SU-DHL-6 (cell line): ENCODE data around the gene LEKR1.

Experiments used
- H2AFZ ChIP-seq: fragments of 200-600 bp; sonication (generic); 2 replicates; pipeline ENCODE4 v1.6.1; 2014; ENCODE audit warnings: low read depth, mild to moderate bottlenecking, moderate library complexity, mixed read lengths, antibody characterized with exemption, low read length; ENCODE audit not compliant: severe bottlenecking
- H3F3A ChIP-seq: fragments of 200-600 bp; shearing (Covaris generic); 2 replicates; pipeline ENCODE4 v1.6.0; 2016; ENCODE audit warnings: antibody characterized with exemption, mild to moderate bottlenecking; ENCODE audit not compliant: insufficient read depth
- H3K27ac ChIP-seq: fragments of 200-600 bp; sonication (generic); 2 replicates; pipeline ENCODE4 v1.5.1; 2016; ENCODE audit warnings: low read depth, mild to moderate bottlenecking, low read length, moderate library complexity, mixed read lengths
- H3K27me3 ChIP-seq: fragments of 200-600 bp; sonication (generic), shearing (Covaris generic); 2 replicates; pipeline ENCODE4 v1.6.0; 2014; ENCODE audit warnings: mild to moderate bottlenecking, low read length
- H3K36me3 ChIP-seq: fragments of 200-600 bp; sonication (generic); 2 replicates; pipeline ENCODE4 v1.6.1; 2014; ENCODE audit warnings: mild to moderate bottlenecking, low read length, mixed read lengths
- H3K4me2 ChIP-seq: fragments of 300-600, 200-600 bp; shearing (Covaris generic), sonication (generic); 2 replicates; pipeline ENCODE4 v1.6.0; 2014; ENCODE audit warnings: low read length, low read depth, mild to moderate bottlenecking; ENCODE audit not compliant: poor library complexity, severe bottlenecking
- H3K4me3 ChIP-seq: fragments of 200-600 bp; sonication (generic); 2 replicates; pipeline ENCODE4 v1.5.1; 2014; ENCODE audit warnings: antibody characterized with exemption, low read length, mild to moderate bottlenecking, mixed read lengths; ENCODE audit not compliant: insufficient read depth, poor library complexity, severe bottlenecking
- H3K79me2 ChIP-seq: fragments of 200-600 bp; sonication (generic); 2 replicates; pipeline ENCODE4 v1.6.1; 2014; ENCODE audit warnings: mild to moderate bottlenecking, low read length, moderate library complexity; ENCODE audit not compliant: insufficient read depth
- H3K9ac ChIP-seq: fragments of 200-600 bp; sonication (generic); 2 replicates; pipeline ENCODE4 v1.7.0; 2014; ENCODE audit warnings: mild to moderate bottlenecking, low read length
- H3K9me2 ChIP-seq: fragments of 200-600 bp; sonication (generic); replicated peaks from 2 replicates; pipeline ENCODE4 v1.6.1; 2014; ENCODE audit warnings: low read length; ENCODE audit not compliant: insufficient read depth
- H3K9me3 ChIP-seq: fragments of 200-600 bp; sonication (generic); 2 replicates; pipeline ENCODE4 v1.6.1; 2014; ENCODE audit warnings: low read length, mixed read lengths; ENCODE audit not compliant: insufficient read depth
- H4K20me1 ChIP-seq: fragments of 200-600 bp; sonication (generic); 2 replicates; pipeline ENCODE4 v1.6.1; 2014; ENCODE audit warnings: low read depth, mild to moderate bottlenecking, antibody characterized with exemption, low read length, moderate library complexity, mixed read lengths
- CTCF ChIP-seq: fragments of 200-600 bp; sonication (generic); IDR thresholded peaks from one replicate; pipeline ENCODE4 v1.5.1; 2017; ENCODE audit warnings: antibody characterized with exemption, mild to moderate bottlenecking, low read length, moderate library complexity; ENCODE audit not compliant: insufficient read depth, poor library complexity, severe bottlenecking
- EZH2phosphoT487 ChIP-seq: fragments of 200-600 bp; sonication (generic), shearing (Covaris generic); conservative IDR thresholded peaks from 2 replicates; pipeline ENCODE4 v1.6.1; 2018; ENCODE audit warnings: mild to moderate bottlenecking, antibody characterized with exemption, low read length, moderate library complexity, mixed read lengths

The LEKR1 gene

GRCh38 chr3:156915372-156915771, 89.2 kb downstream of the LEKR1 start:
- TF ChIP-seq EZH2phosphoT487 (no peak), CTCF (no peak)
- Histone ChIP-seq H3K27ac (no peak overlapping the region), H3K9me2 (no peaks in the 10 kb centered on the region), H3K36me3 (no peaks in the 10 kb centered on the region), H4K20me1 (no peaks in the 10 kb centered on the region), H3F3A (no peaks in the 10 kb centered on the region), H3K4me2 (no peak overlapping the region), H2AFZ (no peak overlapping the region), H3K9ac (no peak overlapping the region), H3K27me3 (no peaks in the 10 kb centered on the region), H3K9me3 (no peaks in the 10 kb centered on the region), H3K79me2 (no peaks in the 10 kb centered on the region), H3K4me3 (no peak overlapping the region)

- no peak for TF ChIP-seq EZH2phosphoT487
- no peak for TF ChIP-seq CTCF
- Histone ChIP-seq H2AFZ (no peak overlapping the region), H3K4me3 (no peak overlapping the region), H3K27me3 (no peaks in the 10 kb centered on the region), H4K20me1 (no peaks in the 10 kb centered on the region), H3K4me2 (no peak overlapping the region), H3K9ac (no peak overlapping the region), H3K79me2 (no peaks in the 10 kb centered on the region), H3K27ac (no peak overlapping the region), H3K9me2 (no peaks in the 10 kb centered on the region), H3F3A (no peaks in the 10 kb centered on the region; the same call in 1 of the 2 replicates), H3K9me3 (no peaks in the 10 kb centered on the region), H3K36me3 (no peaks in the 10 kb centered on the region)
These were observed 92.6 kb downstream of the LEKR1 start for GRCh38 chr3:156918746-156919145.

- Histone ChIP-seq H3K27ac (no peak overlapping the region), H3K9me2 (no peaks in the 10 kb centered on the region), H3K9me3 (no peaks in the 10 kb centered on the region), H3K27me3 (no peaks in the 10 kb centered on the region), H3K4me2 (no peak overlapping the region), H3F3A (no peaks in the 10 kb centered on the region; the same call in 1 of the 2 replicates), H3K9ac (no peak overlapping the region), H3K36me3 (no peaks in the 10 kb centered on the region), H2AFZ (no peak overlapping the region), H4K20me1 (no peaks in the 10 kb centered on the region), H3K79me2 (no peaks in the 10 kb centered on the region), H3K4me3 (no peak overlapping the region)
- TF ChIP-seq EZH2phosphoT487 (no peak), CTCF (no peak)
These were observed 93.7 kb downstream of the LEKR1 start for GRCh38 chr3:156919818-156920217.
